ENCODE results near the gene CACFD1. TPM values are rescaled to one million over a fixed set of nuclear protein-coding genes. Genes with fewer than 3 reads are reported as not detected.
A peak's percentile ranks its signal among the peaks of the same experiment; 100 is the strongest.

CACFD1 gene
- total and polyA plus RNA-seq, 7 donors = 2.8 to 9.4 (median 7.1) TPM

DNA sequence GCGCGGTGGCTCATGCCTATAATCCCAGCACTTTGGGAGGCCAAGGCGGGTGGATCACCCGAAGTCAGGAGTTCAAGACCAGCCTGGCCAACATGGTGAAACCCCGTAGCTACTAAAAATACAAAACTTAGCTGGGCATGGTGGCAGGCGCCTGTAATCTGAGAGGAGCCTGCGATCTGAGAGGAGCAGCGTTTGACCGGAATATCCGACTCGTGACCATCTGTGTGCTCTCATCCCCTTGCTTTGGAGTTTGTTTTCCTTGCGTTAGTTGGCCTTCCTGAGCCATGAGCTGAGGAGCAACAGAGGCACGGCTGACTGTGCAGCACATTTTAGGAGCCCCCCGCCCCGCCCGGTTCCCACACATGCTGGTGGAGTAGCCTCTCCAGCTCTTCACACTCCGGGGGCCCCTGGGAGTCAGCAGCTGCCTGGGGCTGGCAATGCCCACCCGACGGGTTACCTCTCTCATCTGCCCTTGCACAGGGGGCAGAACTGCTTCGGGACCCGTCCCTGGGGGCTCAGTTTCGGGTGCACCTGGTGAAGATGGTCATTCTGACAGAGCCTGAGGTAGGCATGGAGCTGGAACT is 34.6 kb upstream of the CACFD1 start:
- Histone ChIP-seq H3K36me3 (ENCODE audit: insufficient read depth in 1 of 2, low read depth in 1 of 2) (no peaks in the 10 kb centered on the region), H3K27ac (peak overlapping the region; percentile 61), H3K9me3 (no peaks in the 10 kb centered on the region), H3K4me1 (no peaks in the 10 kb centered on the region), H3K4me3 (no peak overlapping the region), H3K27me3 (ENCODE audit: insufficient read depth in 3 of 3, low read length in 2 of 3) (peaks cover 0 to 12% (median 5%) of the 10 kb centered on the region in 3 donors)
- TF ChIP-seq, protein P1, sequence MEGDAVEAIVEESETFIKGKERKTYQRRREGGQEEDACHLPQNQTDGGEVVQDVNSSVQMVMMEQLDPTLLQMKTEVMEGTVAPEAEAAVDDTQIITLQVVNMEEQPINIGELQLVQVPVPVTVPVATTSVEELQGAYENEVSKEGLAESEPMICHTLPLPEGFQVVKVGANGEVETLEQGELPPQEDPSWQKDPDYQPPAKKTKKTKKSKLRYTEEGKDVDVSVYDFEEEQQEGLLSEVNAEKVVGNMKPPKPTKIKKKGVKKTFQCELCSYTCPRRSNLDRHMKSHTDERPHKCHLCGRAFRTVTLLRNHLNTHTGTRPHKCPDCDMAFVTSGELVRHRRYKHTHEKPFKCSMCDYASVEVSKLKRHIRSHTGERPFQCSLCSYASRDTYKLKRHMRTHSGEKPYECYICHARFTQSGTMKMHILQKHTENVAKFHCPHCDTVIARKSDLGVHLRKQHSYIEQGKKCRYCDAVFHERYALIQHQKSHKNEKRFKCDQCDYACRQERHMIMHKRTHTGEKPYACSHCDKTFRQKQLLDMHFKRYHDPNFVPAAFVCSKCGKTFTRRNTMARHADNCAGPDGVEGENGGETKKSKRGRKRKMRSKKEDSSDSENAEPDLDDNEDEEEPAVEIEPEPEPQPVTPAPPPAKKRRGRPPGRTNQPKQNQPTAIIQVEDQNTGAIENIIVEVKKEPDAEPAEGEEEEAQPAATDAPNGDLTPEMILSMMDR (IDR thresholded peaks at IDR 0.05) = no peak
- WGBS, 3 donors = 46 to 72% (median 63%) methylated on average over 22 of the region's 22 CpGs
- DNase-seq = no peak
- ATAC-seq = peak in 3 of 4 donors; percentile 68 to 87 (median 84)
- intact Hi-C loops (cut with DNase I) = no loop called here

DNA sequence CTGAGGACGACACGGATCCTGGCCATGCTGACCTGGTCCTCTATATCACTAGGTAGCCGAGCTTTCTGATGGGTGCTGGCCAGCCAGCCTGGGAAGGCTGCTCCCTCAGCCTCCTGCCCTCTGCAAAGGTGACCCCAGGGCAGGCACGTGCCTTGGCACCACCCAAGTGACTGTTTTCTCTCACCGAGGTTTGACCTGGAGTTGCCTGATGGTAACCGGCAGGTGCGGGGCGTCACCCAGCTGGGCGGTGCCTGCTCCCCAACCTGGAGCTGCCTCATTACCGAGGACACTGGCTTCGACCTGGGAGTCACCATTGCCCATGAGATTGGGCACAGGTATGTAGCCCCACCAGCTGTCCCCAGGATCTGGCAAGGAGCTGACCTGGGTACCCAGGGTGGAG is 33.8 kb upstream of the CACFD1 start:
- 75 to 90% (median 83%) methylated on average over 11 of the region's 11 CpGs for WGBS, 3 donors
- intact Hi-C loops (cut with DNase I) = no loop called here

DNA sequence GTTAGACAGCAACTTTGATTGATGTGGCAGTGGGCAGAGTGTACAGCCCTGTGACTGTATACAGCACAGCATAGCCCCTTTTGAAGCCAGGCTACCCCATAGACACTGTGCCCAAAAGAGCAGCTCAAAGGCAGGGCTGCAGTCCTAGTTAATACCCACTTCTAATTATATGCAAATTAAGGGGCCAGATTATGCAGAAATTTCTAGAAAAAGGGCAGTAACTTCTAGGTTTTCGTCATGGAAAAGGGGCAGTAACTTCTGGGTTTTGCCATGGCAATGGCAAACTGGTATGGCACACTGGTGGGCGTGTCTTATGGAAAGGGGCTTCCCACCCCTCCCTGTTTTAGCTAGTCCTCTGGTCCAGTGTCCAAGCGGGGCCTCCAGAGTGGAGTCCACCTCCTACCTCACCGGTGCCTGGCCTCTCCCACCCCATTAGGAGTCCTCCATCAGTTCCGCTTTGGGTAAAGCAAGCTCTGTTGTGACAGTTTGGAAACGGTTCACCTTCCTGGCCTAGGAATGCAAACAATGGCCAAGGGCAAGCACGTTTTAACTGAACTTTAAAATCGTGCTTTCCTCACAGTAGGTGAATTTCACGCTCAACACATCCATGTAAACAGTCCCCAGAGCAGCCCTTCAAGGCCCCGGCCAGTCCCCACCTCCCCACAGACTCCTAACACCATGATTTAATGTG is 32.0 kb upstream of the CACFD1 start:
- TF ChIP-seq, protein P1 (IDR thresholded peaks at IDR 0.05) = no peak
- WGBS, 3 donors = 61 to 66% (median 65%) methylated on average over 10 of the region's 10 CpGs
- H3K36me3 ChIP-seq (ENCODE audit: insufficient read depth in 1 of 2, low read depth in 1 of 2) = no peaks in the 10 kb centered on the region
- intact Hi-C loops (cut with DNase I) = no loop called here
- ATAC-seq (no peak), DNase-seq (no peak)
- no peaks in the 10 kb centered on the region for H3K9me3 ChIP-seq
- H3K27me3 ChIP-seq (ENCODE audit: insufficient read depth in 3 of 3, low read length in 2 of 3) = peaks cover 0 to 12% (median 5%) of the 10 kb centered on the region in 3 donors
- no peak overlapping the region for H3K27ac ChIP-seq
- no peaks in the 10 kb centered on the region for H3K4me1 ChIP-seq
- H3K4me3 ChIP-seq = no peak overlapping the region

More for the DNA sequence above, 33.8 kb upstream of the CACFD1 start:
- no peak overlapping the region for H3K4me3 ChIP-seq
- H3K27ac ChIP-seq = peak overlapping the region; percentile 61
- TF ChIP-seq, protein P1 (IDR thresholded peaks at IDR 0.05) = no peak
- no peaks in the 10 kb centered on the region for H3K4me1 ChIP-seq
- H3K9me3 ChIP-seq = no peaks in the 10 kb centered on the region
- ATAC-seq = no peak
- no peaks in the 10 kb centered on the region for H3K36me3 ChIP-seq (ENCODE audit: insufficient read depth in 1 of 2, low read depth in 1 of 2)
- H3K27me3 ChIP-seq (ENCODE audit: insufficient read depth in 3 of 3, low read length in 2 of 3) = peaks cover 0 to 12% (median 5%) of the 10 kb centered on the region in 3 donors
- DNase-seq = no peak

DNA sequence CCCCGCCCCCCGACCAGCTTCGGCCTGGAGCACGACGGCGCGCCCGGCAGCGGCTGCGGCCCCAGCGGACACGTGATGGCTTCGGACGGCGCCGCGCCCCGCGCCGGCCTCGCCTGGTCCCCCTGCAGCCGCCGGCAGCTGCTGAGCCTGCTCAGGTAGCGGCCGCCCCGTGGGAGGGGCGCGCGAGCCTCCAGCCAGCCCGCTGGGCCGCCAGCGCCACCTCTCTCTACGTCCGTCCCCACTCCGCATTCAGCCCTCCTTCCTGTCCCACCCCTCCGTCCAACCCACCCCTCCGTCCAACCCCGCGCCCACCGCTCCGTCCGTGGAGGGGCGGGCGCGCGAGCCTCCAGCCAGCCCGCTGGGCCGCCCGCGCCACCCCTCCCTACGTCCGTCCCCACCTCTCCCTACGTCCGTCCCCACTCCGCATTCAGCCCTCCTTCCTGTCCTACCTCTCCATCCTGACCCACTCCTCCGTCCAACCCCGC is 31.1 kb upstream of the CACFD1 start:
- intact Hi-C loops (cut with DNase I) = no loop called here
- Histone ChIP-seq H3K36me3 (ENCODE audit: insufficient read depth in 1 of 2, low read depth in 1 of 2) (no peaks in the 10 kb centered on the region), H3K9me3 (no peaks in the 10 kb centered on the region), H3K4me1 (no peaks in the 10 kb centered on the region), H3K27me3 (ENCODE audit: insufficient read depth in 3 of 3, low read length in 2 of 3) (peaks cover 0 to 12% (median 5%) of the 10 kb centered on the region in 3 donors), H3K4me3 (peak overlapping the region; percentile 22), H3K27ac (no peak overlapping the region)
- ATAC-seq (no peak), DNase-seq (no peak)
- 7 to 21% (median 9%) methylated on average over 20 to 57 of the region's 57 CpGs for WGBS, 3 donors
- TF ChIP-seq, protein P1 (IDR thresholded peaks at IDR 0.05) = no peak

Measured in psoas muscle (tissue), 8 donors.